Gastrocnemius medialis (tissue), 4 donors: ENCODE data around the gene RBPMS2.

ENCODE experiments used
- POLR2A ChIP-seq, 2 donors: fragments of 450-650 bp; IDR thresholded peaks; one replicate each; pipeline ENCODE4 v1.6.1; 2017; ENCODE audit warnings: antibody characterized with exemption in 2 of 2, mild to moderate bottlenecking in 2 of 2, moderate library complexity in 2 of 2
- TF ChIP-seq, protein P1 (sequence below), 5 experiments: fragments of 450-650 bp in 3 of 5; fragments of 200-600 bp in 2 of 5; sonication (generic) in 2 of 5; IDR thresholded peaks in 4 of 5; conservative IDR thresholded peaks in 1 of 5; 1 replicate in 4 of 5; 2 replicates in 1 of 5; pipeline ENCODE4 v1.5.1; 2016 to 2019; ENCODE audit warnings: antibody characterized with exemption in 5 of 5, mild to moderate bottlenecking in 3 of 5, moderate library complexity in 3 of 5

- TF ChIP-seq, protein P1, sequence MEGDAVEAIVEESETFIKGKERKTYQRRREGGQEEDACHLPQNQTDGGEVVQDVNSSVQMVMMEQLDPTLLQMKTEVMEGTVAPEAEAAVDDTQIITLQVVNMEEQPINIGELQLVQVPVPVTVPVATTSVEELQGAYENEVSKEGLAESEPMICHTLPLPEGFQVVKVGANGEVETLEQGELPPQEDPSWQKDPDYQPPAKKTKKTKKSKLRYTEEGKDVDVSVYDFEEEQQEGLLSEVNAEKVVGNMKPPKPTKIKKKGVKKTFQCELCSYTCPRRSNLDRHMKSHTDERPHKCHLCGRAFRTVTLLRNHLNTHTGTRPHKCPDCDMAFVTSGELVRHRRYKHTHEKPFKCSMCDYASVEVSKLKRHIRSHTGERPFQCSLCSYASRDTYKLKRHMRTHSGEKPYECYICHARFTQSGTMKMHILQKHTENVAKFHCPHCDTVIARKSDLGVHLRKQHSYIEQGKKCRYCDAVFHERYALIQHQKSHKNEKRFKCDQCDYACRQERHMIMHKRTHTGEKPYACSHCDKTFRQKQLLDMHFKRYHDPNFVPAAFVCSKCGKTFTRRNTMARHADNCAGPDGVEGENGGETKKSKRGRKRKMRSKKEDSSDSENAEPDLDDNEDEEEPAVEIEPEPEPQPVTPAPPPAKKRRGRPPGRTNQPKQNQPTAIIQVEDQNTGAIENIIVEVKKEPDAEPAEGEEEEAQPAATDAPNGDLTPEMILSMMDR (IDR thresholded peaks at IDR 0.05 in 4 of 5, conservative IDR thresholded peaks at IDR 0.05 in 1 of 5): no peak
- no peak for TF ChIP-seq POLR2A (IDR thresholded peaks at IDR 0.05)
Observed at GRCh38 chr15:64781299-64781698, 5.9 kb upstream of the RBPMS2 start.
